ENCODE measurements around the gene UBE2I.

UBE2I gene

DNA sequence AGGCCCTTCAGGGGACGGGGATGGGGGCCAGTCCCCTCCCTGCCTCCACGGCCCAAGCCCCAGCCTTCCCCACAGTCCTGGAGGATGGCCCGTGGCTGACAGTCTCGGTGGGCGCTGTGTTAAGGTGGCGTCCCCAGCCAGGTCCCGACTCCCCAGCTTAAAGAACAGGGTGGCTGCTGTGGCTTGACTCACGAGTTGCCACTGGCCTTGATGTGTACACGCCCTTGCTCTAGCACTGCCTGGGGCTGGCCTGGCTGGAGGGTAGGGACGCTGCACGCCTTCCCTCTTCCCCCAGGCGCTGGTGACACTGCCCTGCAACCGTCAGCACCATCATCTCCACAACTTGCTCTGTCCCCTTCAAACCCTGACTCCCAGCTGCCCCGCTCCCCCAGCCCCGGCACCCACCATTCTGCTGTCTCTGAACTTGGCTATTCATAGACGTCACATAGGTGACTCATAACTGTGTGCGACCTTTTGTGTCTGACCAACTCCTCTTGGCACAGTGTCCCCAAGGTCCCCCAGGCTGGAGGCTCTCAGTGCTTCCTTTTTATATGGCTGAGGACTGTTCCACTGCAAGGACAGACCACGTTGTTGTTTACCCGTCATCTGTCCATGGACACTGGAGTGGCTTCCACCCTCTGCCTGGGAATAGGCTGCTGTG lies 48.6 kb downstream of the UBE2I start:
- no peak for DNase-seq

DNA sequence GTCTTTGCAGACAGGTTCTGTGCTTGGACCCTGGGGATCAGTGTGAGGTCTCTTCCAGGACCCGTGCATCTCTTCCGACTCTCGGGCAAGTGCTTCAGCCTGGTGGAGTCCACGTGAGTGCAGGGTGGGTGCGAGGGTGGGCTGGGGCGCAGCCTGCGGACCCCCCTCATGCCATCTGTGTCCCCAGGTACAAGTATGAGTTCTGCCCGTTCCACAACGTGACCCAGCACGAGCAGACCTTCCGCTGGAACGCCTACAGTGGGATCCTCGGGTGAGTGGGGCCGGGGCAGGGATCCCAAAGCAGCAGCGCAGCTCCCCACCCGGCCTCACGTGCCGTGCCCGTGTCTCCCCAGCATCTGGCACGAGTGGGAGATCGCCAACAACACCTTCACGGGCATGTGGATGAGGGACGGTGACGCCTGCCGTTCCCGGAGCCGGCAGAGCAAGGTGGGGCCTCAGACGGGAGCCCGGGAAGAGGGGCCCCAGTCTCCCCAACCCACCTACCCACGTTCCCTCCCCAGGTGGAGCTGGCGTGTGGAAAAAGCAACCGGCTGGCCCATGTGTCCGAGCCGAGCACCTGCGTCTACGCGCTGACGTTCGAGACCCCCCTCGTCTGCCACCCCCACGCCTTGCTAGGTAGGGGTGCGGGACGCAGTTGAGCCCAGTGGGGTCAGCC lies 52.4 kb downstream of the UBE2I start:
- no peak for DNase-seq

DNA sequence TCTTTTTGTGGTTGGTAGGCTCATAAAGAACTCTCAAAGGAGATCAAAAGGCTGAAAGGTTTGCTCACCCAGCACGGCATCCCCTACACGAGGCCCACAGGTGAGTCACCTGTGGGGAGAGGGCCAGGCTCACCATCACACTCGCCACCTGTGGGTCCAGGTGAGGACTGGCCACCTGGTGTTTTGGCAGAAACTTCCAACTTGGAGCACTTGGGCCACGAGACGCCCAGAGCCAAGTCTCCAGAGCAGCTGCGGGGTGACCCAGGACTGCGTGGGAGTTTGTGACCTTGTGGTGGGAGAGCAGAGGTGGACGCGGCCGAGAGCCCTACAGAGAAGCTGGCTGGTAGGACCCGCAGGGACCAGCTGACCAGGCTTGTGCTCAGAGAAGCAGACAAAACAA lies 53.4 kb downstream of the UBE2I start:
- DNase-seq = no peak

DNA sequence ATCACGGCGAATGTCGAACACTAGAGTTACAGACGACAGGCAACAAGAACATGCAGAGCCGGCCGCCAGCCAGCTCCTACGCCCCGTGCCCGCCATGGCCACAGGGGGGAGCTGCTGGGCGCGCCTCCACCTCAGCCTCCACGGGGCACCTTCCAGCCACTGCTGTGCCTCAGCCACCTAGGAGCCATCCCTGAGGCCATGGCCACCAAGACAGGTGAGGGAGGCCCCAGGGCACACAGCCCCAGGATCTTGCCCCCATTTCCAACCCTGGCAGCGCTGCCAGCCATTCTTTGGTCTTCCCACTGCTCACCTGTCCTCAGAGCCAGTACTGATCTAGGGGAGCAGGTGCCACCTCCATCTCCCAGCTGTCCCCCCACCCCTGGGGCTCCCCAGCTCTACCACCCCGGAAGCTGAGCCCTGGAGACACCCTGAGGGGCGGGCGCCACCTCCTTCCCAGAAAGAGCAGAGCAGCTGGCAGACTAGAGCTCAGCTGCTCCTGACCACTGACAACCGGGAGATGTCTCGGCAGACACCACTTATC lies 54.1 kb downstream of the UBE2I start:
- DNase-seq = peak in 10 of 51 donors; percentile 9 to 47 (median 18)

DNA sequence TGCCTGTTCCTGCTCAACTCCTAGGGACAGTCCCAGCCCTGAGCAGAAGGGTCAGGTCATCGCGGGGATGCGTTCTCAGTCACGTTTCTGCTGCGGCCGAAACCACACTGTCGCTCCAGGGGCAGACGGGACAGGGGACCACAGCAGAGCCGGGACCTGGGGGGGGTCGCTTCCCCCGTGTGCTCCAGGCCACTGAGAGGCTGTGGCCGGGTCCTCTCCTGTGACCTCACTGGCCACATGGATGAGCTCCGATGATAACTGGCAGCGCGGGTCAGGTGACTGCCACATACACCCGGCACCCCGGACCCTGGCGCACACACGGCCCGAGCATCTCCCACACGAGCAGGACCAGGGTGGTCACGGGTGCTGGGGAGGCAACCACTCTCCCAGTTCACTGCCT lies 55.1 kb downstream of the UBE2I start:
- DNase-seq = no peak

DNA sequence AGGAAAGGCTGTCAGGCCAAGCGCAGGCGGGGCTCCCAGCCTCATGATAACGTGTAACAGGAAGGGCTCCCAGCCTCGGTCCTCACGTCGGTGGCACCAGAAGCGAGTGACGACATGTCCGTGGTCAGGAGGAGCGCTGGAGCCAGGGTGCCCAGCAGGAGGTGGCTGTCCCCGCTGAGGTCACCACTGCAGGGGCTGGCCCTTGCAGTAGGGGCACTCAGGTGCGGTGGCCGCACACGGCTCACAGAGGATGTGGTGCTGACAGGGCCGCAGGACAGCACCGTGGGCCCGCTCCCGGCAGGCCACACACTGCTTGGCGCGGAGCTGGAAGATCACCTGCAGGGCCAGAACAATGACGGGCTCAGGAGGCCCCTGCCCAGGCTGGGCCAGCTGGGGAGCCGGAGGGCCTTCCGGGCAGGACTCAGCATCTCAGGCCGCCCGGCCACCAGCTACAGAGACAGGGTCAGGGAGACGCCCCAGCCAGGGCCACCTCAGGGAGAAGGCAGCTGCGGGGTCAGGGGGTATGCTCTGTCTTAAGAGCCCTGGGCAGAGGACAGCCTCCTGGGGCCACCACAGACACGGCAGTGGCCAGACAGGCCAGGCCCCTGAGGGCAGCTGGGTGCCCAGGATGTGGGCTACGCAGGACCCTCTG lies 56.8 kb downstream of the UBE2I start:
- DNase-seq = no peak

DNA sequence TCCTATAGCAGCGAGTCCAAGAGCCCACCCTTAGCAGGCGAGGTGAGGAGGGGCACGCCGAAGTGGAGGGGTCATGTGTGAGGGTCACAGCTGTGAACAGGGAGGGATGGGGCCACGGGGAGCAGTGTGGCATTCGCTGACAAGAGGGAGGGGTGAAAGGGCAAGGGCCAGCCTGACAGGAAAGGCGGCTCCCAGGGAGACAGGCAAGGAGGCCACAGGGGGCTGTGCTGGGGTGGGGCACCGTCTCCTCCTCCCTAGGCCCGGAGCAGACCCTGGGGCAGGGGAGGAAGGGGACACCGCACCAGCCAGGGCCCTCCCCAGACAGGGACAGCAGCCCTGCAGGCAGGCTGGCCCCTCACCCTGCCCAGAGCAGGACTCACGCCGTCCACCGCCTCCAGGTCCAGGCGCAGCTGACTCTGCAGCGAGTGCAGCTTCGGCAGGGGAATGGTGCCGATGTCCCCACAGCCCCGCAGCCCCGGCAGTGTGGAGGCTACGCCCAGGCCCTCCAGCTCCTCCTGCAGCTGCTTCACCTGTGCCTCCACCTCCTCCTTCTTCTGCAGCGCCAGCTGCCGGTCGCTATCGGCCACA lies 57.4 kb downstream of the UBE2I start:
- no peak for DNase-seq

DNA sequence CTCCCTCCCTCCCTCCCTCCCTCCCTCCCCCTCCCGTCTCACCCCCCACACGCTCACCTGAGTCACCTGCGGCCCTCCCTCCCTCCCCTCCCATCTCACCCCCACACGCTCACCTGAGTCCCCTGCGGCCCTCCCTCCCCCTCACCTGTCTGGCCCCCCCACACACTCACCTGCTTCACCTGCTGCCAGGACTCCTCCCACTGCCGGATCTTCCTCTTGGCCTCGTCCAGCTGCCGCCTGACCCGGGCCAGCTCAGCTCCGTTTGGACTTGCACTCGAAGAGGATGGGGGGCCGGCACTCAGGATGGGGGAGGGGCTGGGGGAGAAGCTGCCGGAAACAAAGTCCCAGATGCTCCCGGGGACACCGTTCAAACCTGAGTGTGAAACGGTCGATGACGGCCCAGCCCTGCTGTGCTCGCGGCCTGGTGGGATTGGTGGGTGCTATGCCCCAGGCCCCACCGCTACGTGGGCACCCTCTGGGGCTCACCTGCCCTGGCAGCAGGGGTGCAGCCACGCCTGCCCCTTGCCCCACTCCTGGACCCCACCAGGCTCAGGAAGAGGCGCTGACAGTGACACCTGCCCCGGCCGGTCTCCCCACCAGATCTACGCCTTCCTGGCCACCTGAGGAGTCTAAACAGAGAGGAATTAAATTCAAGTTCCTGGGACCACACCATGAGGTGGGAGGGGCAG lies 58.2 kb downstream of the UBE2I start:
- no peak for DNase-seq

DNA sequence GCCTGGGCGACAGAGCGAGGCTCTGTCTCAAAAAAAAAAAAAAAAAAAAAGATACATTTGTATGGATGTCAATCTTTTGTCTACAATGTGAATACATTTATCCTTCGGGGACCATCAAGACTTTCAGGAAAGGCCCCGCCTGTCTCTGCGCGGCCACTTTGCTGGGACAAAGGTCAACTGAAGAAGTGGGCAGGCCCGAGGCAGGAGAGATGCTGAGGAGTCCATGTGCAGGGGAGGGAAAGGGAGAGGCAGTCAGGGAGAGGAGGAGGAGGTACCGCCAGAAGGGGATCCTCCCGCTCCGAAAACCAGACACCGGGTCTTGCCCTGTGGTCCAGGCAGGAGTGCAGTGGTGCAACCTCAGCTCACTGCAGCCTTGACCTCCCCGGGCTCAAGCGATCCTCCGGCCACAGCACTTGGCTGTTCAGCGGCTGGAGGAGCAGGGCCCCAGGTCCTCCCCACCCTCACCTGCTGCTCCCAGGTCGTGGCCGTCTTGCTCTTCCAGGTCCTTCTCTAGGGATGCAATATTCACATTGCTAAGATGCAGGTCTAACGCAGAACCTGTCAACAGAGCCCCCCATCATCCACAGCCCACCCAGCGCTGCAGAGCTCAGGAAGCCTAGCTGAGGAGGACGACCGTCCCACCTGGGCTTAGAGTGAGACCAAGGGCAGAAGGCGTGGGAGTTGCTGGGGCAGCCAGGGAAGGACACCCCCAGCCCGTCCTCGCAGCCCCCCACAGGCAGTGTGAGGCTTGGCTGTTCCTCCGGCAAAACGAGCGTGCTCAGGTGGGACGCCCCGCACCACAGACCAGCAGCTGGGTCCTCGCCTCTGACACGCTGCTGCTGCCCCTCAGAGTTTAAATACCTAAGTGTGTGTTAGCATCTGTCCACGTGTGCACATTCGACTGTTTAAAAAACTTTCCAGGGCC lies 61.9 kb downstream of the UBE2I start:
- DNase-seq = no peak

DNA sequence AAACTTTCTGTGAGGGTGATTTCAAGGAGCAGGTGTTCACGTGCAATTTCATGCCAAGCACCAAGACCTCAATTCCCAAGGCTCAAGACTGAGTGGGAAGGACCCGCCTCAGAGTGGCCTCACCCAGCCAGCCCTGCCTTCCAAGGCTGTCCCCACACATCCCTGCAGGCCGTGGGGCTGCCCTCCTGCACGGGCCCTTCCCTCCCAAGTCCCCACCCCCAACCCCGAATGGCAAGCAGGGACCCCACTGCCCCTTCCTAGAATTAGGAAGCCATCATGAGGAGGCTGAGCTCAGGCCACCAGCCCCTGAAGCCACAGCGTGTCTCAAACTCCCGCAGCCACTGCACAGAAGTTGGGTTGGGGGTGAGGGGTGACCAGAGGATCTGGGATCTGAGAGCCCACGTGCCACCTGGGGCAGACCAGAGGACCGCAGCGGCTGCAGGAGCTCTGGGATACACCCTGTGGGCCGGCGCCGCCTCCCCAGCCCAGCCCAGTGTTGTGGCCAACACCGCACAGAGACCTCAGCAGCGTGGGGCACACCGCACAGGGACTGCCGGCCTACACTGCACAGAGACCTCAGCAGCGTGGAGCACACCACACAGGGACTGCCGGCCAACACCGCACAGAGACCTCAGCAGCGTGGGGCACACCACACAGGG lies 63.0 kb downstream of the UBE2I start:
- DNase-seq = no peak

DNA sequence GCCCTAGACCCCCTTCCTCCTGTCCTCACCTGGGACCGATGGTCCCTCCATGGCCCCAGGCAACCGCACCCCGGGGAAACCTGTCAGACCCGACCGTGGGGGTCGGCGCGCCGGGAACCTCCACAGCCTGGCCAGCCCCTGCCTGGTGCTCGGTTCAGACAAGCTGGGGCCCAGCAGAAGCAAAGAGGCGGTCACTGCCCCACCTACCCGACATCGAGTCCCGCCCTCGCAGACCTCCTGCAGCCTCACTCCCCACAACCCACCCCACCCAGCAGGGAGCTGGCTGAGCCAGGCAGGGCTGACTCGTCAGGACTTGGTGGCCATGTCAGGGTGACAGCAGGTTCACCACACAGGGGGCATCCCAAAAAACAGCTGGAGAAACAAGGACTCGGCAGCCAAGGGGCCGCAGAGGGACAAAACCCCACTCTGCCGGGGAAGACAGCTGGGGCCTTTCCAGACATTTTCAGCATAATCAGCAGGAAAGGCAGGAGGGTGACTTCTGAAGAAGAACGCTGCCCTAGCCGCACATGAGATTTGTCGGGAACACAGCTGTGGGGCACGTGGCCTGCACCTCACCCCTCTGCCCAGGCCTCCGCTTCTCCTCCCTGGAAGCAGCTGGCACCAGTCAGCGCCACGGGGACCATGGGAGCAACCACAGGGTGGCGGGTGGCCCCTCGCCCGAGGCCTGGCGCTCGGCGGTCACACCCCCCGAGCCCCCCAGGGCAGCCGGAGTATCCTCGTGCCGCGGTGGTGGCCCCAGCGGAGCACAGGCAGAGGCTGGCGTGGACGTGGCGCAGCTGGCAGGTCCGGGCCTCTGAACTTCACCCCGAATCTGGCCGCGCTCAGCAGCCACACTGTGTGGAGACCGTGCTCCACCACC lies 65.2 kb downstream of the UBE2I start:
- DNase-seq = no peak

DNA sequence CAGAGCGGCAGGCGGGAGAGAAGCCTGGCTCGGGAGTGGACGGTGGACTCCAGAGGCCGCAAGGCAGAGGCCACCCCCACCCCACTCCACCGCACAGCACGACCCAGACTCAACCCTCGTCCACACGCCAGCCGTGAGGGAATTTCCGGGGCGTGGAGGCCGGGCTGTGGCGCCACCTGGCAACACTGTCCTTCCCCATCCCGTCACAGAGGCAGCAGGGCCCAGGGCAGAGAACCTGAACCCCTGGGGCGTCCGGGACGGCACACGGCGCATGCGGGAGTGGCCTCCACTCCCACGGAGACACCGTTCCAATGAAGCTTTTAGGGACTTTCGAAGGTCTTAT lies 65.8 kb downstream of the UBE2I start:
- DNase-seq = no peak

DNA sequence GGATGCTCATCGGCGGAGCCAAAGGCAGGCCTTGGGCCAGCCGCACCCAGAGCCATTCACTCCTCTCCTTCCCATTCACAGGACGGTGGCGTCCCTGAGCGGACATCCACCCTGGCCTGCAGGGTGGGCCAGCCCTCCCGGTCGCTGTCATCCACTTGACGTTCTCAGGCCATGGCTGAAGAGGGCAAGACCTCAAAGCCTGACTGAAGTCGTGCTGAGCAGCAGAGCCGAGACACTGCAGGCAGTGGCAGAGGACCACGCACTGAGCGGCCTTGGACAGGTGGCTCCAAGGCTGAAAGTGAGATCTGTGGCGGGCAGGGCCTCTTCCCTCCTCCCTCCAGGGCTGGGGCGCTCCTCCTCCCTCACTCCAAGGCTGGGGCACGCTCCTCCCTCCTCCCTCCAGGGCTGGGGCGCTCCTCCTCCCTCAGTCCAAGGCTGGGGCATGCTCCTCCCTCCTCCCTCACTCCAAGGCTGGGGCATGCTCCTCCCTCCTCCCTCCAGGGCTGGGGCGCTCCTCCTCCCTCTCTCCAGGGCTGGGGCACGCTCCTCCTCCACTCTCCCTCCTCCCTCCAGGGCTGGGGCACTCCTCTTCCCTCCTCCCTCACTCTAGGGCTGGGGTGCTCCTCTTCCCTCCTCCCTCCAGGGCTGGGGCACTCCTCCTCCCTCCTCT lies 66.4 kb downstream of the UBE2I start:
- DNase-seq = peak in 5 of 51 donors; percentile 5 to 27 (median 18)
